RPMI7951 (cell line): ENCODE data around the gene TWF2. TPM values are rescaled to one million over a fixed set of nuclear protein-coding genes. Genes with fewer than 3 reads are reported as not detected.

Experiments
- DNase-seq: peaks from one replicate; pipeline ENCODE4 v3.0.0-alpha.2; 2012; ENCODE audit warnings: low read depth
- total RNA-seq: library from RNA; depleted of rRNA; stranded (reverse); fragments of >200 nt; shearing (Covaris generic); gene quantifications from 2 replicates; pipeline ENCODE4 v1.2.3, GENCODE V29; 2014

TWF2 gene
- total RNA-seq, 1 experiment from 2014 or later: 131 TPM

GRCh38 chr3:52237657-52238172, 1.2 kb downstream of the TWF2 start:
- DNase-seq: peak; percentile 98

- no peak for DNase-seq
These were observed 1.8 kb downstream of the TWF2 start for GRCh38 chr3:52237006-52237656.

- DNase-seq: peak; percentile 36
These were observed 2.5 kb downstream of the TWF2 start for GRCh38 chr3:52236424-52236886.

DNA sequence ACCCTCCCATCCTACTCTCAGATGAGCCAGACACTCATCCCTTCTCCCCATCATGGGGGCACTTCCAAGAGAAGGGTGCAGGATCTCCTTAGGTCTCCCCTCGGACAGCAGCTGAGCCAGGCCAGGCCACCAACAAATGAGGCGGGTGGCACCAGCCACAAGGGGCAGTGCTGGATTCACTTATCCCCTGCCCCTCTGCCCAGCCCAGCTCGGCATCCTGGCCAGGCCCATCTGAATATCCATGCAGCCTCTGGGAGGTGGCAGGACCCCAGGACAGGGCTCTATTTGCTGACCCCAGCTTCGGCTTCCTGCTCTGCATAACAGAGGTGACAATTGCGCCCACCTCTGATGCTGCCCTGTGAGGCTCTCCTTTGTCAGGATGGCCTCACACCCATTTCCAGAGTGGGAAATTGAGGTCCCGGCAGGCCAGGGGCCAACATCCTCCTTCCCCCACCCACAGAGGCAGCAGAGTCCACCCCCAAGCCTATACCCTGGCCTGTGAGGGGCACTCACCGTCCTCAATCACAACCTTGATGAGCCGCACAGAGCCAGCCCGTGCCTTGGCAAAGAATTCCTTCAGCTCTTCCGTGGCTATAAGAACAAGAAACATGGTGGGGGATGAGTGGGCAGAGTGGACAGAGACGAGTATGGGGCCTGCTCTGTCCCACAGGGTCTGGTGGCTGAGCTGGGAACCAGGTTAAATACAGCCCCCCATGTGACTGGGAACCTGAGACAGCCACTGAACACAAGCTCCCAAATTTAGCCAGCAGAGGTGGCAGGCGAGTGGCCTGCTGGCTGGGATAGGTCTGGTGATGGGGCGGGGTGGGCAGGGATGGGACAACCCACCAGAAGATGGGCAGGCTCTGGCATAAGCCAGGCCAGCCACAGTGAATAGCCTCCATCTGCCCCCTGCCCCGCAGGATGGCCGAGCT, 4.2 kb downstream of the TWF2 start:
- DNase-seq: no peak

DNA sequence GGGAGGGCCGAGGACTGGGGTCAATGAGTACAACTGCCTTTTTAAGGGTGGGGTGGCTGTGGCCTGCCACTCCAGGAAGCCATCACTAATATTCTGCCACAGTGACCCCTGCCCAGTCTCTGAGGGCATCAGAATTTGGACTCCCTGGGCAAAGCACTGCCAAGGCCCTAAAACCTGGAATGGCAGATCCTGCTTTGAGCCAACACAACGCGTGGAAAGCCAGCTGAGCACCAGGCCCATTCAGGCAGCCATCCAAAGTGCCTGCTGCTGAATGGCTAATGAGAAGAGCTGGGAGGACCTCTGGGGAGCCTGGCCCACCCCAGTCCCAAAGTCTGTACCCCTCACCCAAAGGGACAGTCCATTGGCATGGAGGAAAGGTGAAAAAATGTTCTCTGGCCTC, 5.0 kb downstream of the TWF2 start:
- no peak for DNase-seq

GRCh38 chr3:52233108-52233591, 5.8 kb downstream of the TWF2 start:
- no peak for DNase-seq

GRCh38 chr3:52232279-52233107, 6.5 kb downstream of the TWF2 start:
- DNase-seq: no peak

GRCh38 chr3:52231502-52232278, 7.3 kb downstream of the TWF2 start:
- peak; percentile 46 for DNase-seq

GRCh38 chr3:52230889-52231499, 8.0 kb downstream of the TWF2 start:
- DNase-seq: no peak

DNA sequence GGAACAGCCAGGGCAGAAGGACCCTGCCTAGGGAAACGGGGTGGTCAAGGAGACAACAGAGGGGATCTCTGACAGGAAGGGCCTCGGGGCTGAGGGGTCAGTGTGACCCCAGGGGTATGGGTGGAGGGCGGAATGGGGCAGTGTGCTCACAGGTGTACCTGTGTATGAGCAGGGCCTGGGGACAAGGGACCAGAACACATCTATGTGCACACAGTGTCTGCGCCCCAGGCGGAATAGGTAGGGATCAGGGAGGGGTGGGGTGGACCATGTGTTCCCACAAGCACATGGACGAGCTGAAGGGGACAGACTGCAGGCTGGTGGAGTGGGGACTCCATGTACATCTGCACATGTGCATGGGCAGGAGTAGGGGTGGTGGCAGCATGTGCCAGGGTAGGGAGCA, 8.5 kb downstream of the TWF2 start:
- DNase-seq: no peak

DNA sequence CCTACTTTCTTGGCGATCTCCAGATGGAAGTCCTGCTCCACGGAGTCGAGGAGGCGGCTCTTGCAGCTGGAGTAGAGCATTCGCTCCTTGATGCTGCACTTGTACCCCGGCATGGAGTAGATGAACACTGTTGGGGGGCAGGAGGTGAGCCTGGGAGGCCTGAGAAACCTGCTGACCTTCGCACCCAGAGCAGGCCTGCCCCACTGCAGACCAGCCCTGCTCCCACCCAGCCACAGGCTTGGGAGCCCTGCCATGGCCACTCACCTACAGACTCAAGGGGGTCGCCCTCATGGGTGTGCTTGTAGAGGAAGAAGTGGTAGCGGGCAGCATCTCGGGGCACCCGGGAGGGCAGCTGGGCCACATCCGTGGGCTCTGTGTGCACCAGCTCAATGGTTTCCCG, 9.3 kb downstream of the TWF2 start:
- no peak for DNase-seq

GRCh38 chr3:52228751-52229291, 10.1 kb downstream of the TWF2 start:
- no peak for DNase-seq

DNA sequence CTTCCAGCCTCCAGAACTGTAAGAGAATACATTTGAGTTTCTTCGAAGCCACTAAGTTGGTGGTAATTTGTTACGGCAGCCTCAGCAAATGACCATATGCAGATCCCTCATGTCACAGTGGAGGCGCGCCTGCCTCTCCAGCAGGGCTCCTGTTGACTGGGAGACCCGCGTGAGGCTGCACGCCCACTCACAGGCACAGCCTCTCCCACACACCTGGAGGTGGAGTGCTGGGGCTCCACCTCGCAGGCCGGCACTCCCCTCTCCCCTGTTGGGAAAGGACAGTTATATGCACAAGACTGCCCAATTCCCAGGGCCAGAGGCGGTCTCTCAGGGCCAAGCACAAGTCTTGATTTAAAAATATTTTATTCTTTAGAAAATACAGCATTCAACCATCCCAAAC, 10.7 kb downstream of the TWF2 start:
- DNase-seq: no peak

- no peak for DNase-seq
These were observed 11.2 kb downstream of the TWF2 start for GRCh38 chr3:52227766-52228165.

DNA sequence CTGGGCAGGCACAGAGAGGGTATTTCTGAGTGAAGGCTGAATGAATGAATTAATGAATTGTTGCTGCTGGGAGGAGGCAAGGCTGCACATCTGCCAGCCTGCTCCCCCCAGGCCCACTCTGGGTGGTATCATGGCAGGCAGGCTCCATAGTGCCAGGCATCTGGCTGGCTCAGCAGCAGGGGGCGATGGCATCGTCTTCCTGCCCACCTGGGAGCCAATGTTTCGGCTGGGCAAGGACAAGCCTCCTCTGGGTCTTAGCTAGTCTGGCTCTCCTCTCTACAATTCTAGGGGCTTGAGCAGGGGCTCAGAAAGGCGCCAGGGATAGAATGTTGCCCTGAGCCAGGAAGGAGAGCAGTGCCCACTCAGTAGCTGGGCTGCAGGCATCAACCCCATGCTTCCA, 11.8 kb downstream of the TWF2 start:
- no peak for DNase-seq

- no peak for DNase-seq
These were observed 12.6 kb downstream of the TWF2 start for GRCh38 chr3:52226229-52226817.

DNA sequence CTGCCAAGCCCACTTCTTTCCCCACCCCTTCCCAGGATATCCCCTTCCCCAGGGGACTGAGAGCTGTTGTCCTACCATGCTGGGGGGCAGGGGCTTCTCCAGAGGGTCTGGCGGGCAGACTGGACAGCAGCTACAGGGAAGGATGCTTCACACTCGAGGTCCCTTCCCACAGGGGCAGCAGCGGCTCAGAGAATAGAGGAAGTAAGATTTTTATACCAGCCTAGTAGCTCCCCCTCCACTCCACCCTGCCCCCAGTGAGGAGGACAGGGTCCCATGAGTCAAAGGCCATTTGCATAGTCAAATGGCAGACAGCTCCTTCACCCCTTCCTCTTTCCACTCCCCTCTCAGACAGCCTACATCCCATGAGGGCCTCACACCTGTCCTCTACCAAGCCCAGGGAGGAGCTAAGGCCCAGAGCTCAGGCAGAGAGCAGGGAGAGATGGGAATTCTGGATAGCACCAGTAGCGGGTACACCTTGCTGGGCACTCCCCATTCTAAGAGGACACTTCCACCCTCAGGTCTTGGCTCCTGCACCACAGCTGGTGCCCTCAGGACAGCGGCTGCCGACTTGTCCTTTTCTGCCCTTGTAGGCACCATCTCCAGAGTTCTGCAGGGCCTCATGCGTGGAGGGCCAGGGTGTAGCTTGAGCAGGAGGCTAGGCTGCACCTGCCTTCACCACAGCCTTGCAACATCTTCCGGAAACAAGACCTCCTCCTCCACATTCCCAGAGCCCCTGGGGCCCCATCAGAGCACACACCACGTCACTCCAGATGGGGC, 13.3 kb downstream of the TWF2 start, which contains the start of gene TLR9:
Gene TLR9, minus strand, starts transcription at position 194 of the 777 bp plus-strand sequence. Its CDS starts 116 bp downstream, at position 78.
- DNase-seq: no peak

GRCh38 chr3:52223449-52224408, 15.2 kb downstream of the TWF2 start:
- no peak for DNase-seq
